A673 (cell line): ENCODE data around the gene CAPG.

Experiments used
- EZH2 ChIP-seq: fragments of 200-600 bp; sonication (generic); IDR thresholded peaks from 2 replicates; pipeline ENCODE4 v1.6.1; 2017; ENCODE audit warnings: borderline replicate concordance, low read depth, mild to moderate bottlenecking, mixed read lengths, antibody characterized with exemption, low read length; ENCODE audit not compliant: poor library complexity, severe bottlenecking
- TF ChIP-seq, protein P1 (sequence below): fragments of 300-800, 200-600 bp; sonication (generic); conservative IDR thresholded peaks from 2 replicates; pipeline ENCODE4 v1.5.1; 2017; ENCODE audit warnings: low read depth, mild to moderate bottlenecking, antibody characterized with exemption, low read length, moderate library complexity, mixed read lengths

DNA sequence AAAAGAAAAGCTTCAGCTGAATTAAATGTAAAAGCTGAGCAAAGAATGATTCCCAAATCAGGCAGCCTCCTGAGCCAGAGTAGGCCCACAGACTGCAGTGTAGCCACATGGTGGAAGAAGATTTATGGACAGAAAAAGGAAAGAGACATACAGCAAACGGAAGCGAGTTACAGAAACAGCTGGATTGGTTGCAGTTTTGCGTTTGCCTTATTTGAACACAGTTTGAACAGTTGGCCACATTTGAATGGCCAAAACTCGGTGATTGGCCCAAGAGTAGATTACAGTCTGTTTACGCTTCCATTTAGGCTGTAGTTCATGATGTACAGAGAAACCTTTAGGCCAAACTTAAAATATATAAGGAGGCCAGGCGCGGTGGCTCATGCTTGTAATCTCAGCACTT is 43.4 kb upstream of the CAPG start:
- TF ChIP-seq, protein P1, sequence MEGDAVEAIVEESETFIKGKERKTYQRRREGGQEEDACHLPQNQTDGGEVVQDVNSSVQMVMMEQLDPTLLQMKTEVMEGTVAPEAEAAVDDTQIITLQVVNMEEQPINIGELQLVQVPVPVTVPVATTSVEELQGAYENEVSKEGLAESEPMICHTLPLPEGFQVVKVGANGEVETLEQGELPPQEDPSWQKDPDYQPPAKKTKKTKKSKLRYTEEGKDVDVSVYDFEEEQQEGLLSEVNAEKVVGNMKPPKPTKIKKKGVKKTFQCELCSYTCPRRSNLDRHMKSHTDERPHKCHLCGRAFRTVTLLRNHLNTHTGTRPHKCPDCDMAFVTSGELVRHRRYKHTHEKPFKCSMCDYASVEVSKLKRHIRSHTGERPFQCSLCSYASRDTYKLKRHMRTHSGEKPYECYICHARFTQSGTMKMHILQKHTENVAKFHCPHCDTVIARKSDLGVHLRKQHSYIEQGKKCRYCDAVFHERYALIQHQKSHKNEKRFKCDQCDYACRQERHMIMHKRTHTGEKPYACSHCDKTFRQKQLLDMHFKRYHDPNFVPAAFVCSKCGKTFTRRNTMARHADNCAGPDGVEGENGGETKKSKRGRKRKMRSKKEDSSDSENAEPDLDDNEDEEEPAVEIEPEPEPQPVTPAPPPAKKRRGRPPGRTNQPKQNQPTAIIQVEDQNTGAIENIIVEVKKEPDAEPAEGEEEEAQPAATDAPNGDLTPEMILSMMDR: no peak
- no peak for TF ChIP-seq EZH2
